ENCODE data around the gene ASB2.

DNA sequence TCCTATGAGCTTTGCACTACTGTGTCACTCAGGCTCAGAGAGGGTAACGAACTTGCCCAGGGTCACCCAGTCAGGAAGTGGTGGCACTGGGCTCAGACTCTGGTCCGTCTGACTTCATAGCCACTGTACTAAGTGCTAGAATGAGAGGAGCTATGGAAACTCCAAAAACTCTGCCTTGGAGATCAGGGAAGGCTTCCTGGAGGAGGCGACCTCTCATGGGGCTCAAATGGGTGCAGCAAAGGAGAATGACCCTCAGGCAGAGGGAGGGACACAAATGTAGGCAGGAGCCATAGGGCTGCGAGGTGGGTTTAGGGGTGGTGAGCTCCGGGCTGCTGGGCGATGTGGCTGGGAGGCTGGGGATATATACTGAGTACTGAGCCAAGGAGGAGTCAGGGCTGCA lies 23.9 kb upstream of the ASB2 start:
- TF ChIP-seq SUZ12 (IDR thresholded peaks at IDR 0.05; ENCODE audit: extremely low read depth, insufficient read depth, insufficient read length), result no peak
- no peak for TF ChIP-seq ZNF274 (IDR thresholded peaks at IDR 0.05; ENCODE audit: low read depth, low read length)
- TF ChIP-seq YY1 (IDR thresholded peaks at IDR 0.05; ENCODE audit: insufficient read depth, insufficient read length), result no peak

Data from NT2/D1 (cell line).